ENCODE data around the gene NBEA.
"Not testable (repeated sequence)": the region's sequence is repeated elsewhere in the genome, so short reads cannot be mapped to it uniquely, and the experiment has no call there.

Gene NBEA

GRCh38 chr13:34988330-34988791 is 46.3 kb downstream of the NBEA start:
- DNase-seq (ENCODE audit: low spot score) (no peak), ATAC-seq (ENCODE audit: low read depth) (no peak)
- no peaks in the 10 kb centered on the region for H3K36me3 ChIP-seq (ENCODE audit: low read depth)
- peaks cover 8% of the 10 kb centered on the region for H3K9me3 ChIP-seq (ENCODE audit: severe bottlenecking)
- H3K27me3 ChIP-seq (ENCODE audit: insufficient read depth, poor library complexity, severe bottlenecking), result no peaks in the 10 kb centered on the region
- no peak for TF ChIP-seq CTCF (IDR thresholded peaks at IDR 0.05; ENCODE audit: poor library complexity, severe bottlenecking)
- H3K27ac ChIP-seq (ENCODE audit: poor library complexity, severe bottlenecking), result no peak overlapping the region
- no peak overlapping the region for H3K4me3 ChIP-seq (ENCODE audit: severe bottlenecking)
- H3K4me1 ChIP-seq (ENCODE audit: insufficient read depth, poor library complexity, severe bottlenecking), result no peaks in the 10 kb centered on the region

GRCh38 chr13:34990399-34991214 is 48.5 kb downstream of the NBEA start:
- H3K4me3 ChIP-seq (ENCODE audit: severe bottlenecking), result no peak overlapping the region
- DNase-seq (ENCODE audit: low spot score) (no peak), ATAC-seq (ENCODE audit: low read depth) (no peak)
- no peak for TF ChIP-seq CTCF (IDR thresholded peaks at IDR 0.05; ENCODE audit: poor library complexity, severe bottlenecking)
- no peak overlapping the region for H3K27ac ChIP-seq (ENCODE audit: poor library complexity, severe bottlenecking)
- H3K4me1 ChIP-seq (ENCODE audit: insufficient read depth, poor library complexity, severe bottlenecking), result no peaks in the 10 kb centered on the region
- no peaks in the 10 kb centered on the region for H3K27me3 ChIP-seq (ENCODE audit: insufficient read depth, poor library complexity, severe bottlenecking)
- H3K36me3 ChIP-seq (ENCODE audit: low read depth), result no peaks in the 10 kb centered on the region
- peaks cover 8% of the 10 kb centered on the region for H3K9me3 ChIP-seq (ENCODE audit: severe bottlenecking)

GRCh38 chr13:34993470-34993869 is 51.4 kb downstream of the NBEA start:
- Histone ChIP-seq H3K27me3 (ENCODE audit: insufficient read depth, poor library complexity, severe bottlenecking) (no peaks in the 10 kb centered on the region), H3K9me3 (ENCODE audit: severe bottlenecking) (peaks cover 8% of the 10 kb centered on the region), H3K4me1 (ENCODE audit: insufficient read depth, poor library complexity, severe bottlenecking) (no peaks in the 10 kb centered on the region), H3K27ac (ENCODE audit: poor library complexity, severe bottlenecking) (no peak overlapping the region), H3K4me3 (ENCODE audit: severe bottlenecking) (no peak overlapping the region), H3K36me3 (ENCODE audit: low read depth) (no peaks in the 10 kb centered on the region)
- no peak for TF ChIP-seq CTCF (IDR thresholded peaks at IDR 0.05; ENCODE audit: poor library complexity, severe bottlenecking)
- ATAC-seq (ENCODE audit: low read depth) (no peak), DNase-seq (ENCODE audit: low spot score) (no peak)

- H3K27ac ChIP-seq (ENCODE audit: poor library complexity, severe bottlenecking); H3K27me3 ChIP-seq (ENCODE audit: insufficient read depth, poor library complexity, severe bottlenecking); H3K4me1 ChIP-seq (ENCODE audit: insufficient read depth, poor library complexity, severe bottlenecking); H3K36me3 ChIP-seq (ENCODE audit: low read depth); H3K9me3 ChIP-seq (ENCODE audit: severe bottlenecking); DNase-seq (ENCODE audit: low spot score); ATAC-seq (ENCODE audit: low read depth); H3K4me3 ChIP-seq (ENCODE audit: severe bottlenecking): not testable (repeated sequence)
These were observed 61.7 kb downstream of the NBEA start for GRCh38 chr13:35003734-35004133.

- no peak for ATAC-seq (ENCODE audit: low read depth)
- Histone ChIP-seq H3K27ac (ENCODE audit: poor library complexity, severe bottlenecking) (no peak overlapping the region), H3K27me3 (ENCODE audit: insufficient read depth, poor library complexity, severe bottlenecking) (no peaks in the 10 kb centered on the region), H3K4me3 (ENCODE audit: severe bottlenecking) (no peak overlapping the region), H3K4me1 (ENCODE audit: insufficient read depth, poor library complexity, severe bottlenecking) (no peaks in the 10 kb centered on the region), H3K9me3 (ENCODE audit: severe bottlenecking) (no peaks in the 10 kb centered on the region), H3K36me3 (ENCODE audit: low read depth) (no peaks in the 10 kb centered on the region)
- no peak for DNase-seq (ENCODE audit: low spot score)
- TF ChIP-seq CTCF (IDR thresholded peaks at IDR 0.05; ENCODE audit: poor library complexity, severe bottlenecking), result no peak
These were observed 63.0 kb downstream of the NBEA start for GRCh38 chr13:35005051-35005450.

Measured in RWPE2 (cell line).